WERI-Rb-1 (cell line): ENCODE measurements around the gene CADM1.

ENCODE experiments used
- DNase-seq: peaks from one replicate; pipeline ENCODE4 v3.0.0-alpha.2; 2020
- H3K27ac ChIP-seq: fragments of 250-450 bp; sonication (Bioruptor Pico); 2 replicates; pipeline ENCODE4 v1.5.1; 2020; ENCODE audit warnings: mild to moderate bottlenecking, moderate library complexity
- H3K27me3 ChIP-seq: fragments of 250-450 bp; sonication (Bioruptor Pico); 2 replicates; pipeline ENCODE4 v1.5.1; 2021; ENCODE audit warnings: mild to moderate bottlenecking, low read depth, moderate library complexity; ENCODE audit not compliant: insufficient read depth, severe bottlenecking
- H3K36me3 ChIP-seq: fragments of 250-450 bp; sonication (Bioruptor Pico); 2 replicates; pipeline ENCODE4 v1.5.1; 2020; ENCODE audit warnings: mild to moderate bottlenecking, moderate library complexity
- H3K4me3 ChIP-seq: 2 replicates; pipeline ENCODE4 v1.5.1; 2011; ENCODE audit warnings: low read depth, mild to moderate bottlenecking, control low read depth, low read length
- H3K9me3 ChIP-seq: fragments of 250-450 bp; sonication (Bioruptor Pico); 2 replicates; pipeline ENCODE4 v1.5.1; 2021; ENCODE audit warnings: mild to moderate bottlenecking, moderate library complexity; ENCODE audit not compliant: severe bottlenecking
- TF ChIP-seq, protein P1 (sequence below): IDR thresholded peaks from 2 replicates; pipeline ENCODE4 v1.5.1; 2011; ENCODE audit warnings: low read depth, mild to moderate bottlenecking, control low read depth, inconsistent platforms, low read length

The CADM1 gene

DNA sequence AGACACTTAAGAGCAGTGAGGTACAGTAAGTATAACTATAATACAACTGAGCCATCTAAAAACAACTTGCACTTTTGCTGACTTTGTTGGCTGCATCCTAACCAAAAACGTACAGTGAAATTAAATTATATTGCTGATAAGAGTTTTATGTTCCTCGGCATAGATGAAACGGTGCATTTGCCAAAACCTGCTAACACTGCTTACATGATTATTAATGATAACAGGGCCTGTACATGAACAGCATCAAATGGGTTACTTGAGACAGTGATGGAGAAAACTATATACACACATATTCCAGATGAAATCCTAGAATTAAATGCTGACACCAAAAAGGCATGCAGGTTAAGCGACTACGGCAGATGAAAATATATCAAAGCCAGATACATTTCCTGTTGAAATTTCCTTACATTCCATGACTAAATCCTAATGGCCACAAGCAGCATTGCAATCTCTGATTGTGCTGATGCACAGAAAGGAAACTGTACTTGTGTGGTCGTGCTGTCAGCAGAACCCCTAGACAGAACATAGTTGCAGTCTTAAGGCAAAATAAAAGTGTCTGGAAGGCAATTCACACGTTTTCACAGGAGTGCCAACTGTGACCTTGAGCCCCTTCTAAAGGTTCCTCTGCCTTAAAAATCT lies 143.9 kb downstream of the CADM1 start:
- no peaks in the 10 kb centered on the region for H3K27me3 ChIP-seq
- H3K36me3 ChIP-seq = no peaks in the 10 kb centered on the region
- no peak overlapping the region for H3K27ac ChIP-seq
- no peak for DNase-seq
- H3K4me3 ChIP-seq = no peak overlapping the region
- TF ChIP-seq, protein P1, sequence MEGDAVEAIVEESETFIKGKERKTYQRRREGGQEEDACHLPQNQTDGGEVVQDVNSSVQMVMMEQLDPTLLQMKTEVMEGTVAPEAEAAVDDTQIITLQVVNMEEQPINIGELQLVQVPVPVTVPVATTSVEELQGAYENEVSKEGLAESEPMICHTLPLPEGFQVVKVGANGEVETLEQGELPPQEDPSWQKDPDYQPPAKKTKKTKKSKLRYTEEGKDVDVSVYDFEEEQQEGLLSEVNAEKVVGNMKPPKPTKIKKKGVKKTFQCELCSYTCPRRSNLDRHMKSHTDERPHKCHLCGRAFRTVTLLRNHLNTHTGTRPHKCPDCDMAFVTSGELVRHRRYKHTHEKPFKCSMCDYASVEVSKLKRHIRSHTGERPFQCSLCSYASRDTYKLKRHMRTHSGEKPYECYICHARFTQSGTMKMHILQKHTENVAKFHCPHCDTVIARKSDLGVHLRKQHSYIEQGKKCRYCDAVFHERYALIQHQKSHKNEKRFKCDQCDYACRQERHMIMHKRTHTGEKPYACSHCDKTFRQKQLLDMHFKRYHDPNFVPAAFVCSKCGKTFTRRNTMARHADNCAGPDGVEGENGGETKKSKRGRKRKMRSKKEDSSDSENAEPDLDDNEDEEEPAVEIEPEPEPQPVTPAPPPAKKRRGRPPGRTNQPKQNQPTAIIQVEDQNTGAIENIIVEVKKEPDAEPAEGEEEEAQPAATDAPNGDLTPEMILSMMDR = no peak
- no peaks in the 10 kb centered on the region for H3K9me3 ChIP-seq

DNA sequence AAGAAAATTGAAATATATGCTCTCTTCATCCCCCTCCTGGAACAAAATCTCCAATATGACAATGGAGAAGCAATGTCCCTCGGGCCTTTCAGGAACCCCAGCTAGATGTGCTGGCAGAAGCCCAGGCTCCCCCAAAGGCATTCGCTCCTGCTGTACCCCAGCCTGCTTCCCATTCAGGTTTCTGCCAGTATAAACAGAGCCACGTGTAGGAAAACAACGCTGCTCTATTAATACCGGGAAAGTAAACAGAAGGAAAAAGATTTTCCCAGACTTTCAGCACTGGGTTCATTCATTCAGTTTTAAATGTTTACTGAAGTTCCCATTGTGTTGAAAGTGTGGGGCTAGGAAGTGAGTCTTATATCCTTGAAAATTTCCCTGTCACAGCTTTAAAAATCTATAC lies 147.1 kb downstream of the CADM1 start:
- Histone ChIP-seq H3K9me3 (no peaks in the 10 kb centered on the region), H3K27me3 (no peaks in the 10 kb centered on the region), H3K27ac (no peak overlapping the region), H3K4me3 (no peak overlapping the region), H3K36me3 (no peaks in the 10 kb centered on the region)
- TF ChIP-seq, protein P1 = no peak
- DNase-seq = no peak

DNA sequence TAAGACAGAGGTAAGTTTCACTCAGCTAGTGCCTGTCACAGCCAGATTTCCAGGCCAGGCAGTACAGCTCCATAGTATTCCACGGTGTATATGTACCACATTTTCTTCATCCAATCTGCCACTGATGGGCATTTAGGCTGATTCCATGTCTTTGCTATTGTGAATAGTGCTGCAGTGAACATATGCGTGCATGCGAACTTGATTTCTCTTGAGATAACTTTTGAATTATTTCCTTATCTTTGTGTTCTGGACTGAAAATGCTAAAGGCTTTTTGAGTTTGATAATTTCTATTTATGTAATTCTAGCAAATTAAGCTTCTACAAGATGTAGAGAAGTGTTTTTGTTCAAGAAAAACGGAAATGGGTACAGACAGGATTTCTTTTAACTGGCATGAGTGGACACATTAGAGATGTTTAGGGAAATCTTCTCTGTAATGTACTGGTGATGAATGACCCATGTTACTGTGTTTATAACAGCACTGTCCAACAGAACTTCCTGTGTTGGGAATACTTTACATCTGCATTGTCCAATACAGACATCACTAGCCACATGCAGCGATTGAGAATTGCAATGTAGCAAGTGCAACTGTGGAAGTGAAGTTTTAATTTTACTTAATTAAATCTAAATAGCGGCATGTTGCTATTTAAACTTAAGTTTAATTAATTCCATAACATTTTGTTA lies 151.3 kb downstream of the CADM1 start:
- H3K27me3 ChIP-seq = no peaks in the 10 kb centered on the region
- no peak overlapping the region for H3K27ac ChIP-seq
- TF ChIP-seq, protein P1 = no peak
- no peak for DNase-seq
- no peaks in the 10 kb centered on the region for H3K9me3 ChIP-seq
- no peaks in the 10 kb centered on the region for H3K36me3 ChIP-seq
- H3K4me3 ChIP-seq = no peak overlapping the region

DNA sequence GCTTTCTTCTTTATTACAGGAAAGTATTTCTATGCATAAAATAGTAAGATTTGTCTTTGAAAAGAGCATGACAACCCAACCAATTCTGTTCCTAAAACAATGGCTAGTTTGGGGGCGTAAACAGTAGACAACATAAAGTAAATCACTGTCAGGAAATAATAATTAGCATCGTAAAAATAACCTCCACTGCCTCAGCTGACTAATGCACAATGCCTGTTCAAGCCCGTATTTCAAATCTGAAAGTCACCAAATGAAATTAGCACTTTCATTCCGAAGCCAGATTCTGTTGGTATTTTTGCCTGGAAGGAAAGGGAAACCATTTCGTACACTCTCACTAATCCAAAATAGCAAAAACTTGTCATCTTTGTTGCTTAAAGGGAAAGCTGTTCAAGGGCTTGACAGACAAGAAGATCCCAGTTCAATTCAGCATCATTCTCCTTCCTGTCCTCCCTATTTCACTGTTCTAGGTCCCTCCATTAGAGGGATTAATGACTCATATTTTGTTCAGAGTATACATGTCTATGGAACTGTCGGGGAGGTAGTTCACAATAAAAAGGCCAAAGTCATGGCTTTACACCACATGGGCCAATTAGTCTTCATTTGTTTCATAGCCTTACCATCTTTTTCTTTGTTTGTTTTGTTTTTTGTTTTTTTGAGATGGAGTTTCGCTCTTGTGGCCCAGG lies 154.7 kb downstream of the CADM1 start:
- no peak overlapping the region for H3K4me3 ChIP-seq
- no peak overlapping the region for H3K27ac ChIP-seq
- TF ChIP-seq, protein P1 = no peak
- H3K36me3 ChIP-seq = no peaks in the 10 kb centered on the region
- no peak for DNase-seq
- H3K9me3 ChIP-seq = no peaks in the 10 kb centered on the region
- no peaks in the 10 kb centered on the region for H3K27me3 ChIP-seq

DNA sequence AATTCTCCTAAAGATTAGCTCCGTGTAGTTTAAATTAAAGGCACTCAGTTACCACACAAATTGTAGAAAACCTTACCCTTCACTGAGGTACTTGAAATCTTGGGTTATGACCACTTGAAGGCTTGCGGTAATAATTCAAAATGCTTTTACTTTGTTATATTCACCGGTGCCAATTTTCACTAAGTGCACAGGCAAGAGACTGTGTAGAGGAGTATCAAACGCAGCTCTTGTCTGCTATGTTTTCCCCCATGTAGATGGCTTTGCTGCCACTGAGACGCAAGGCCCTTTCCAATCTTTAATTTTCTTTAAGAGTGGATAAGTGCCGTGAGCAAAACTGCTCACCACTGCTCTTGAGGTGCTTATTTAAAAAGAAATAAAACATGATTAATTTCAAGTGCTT lies 155.8 kb downstream of the CADM1 start:
- Histone ChIP-seq H3K4me3 (no peak overlapping the region), H3K27me3 (no peaks in the 10 kb centered on the region), H3K36me3 (no peaks in the 10 kb centered on the region), H3K27ac (no peak overlapping the region), H3K9me3 (no peaks in the 10 kb centered on the region)
- TF ChIP-seq, protein P1 = no peak
- no peak for DNase-seq
